Gastrocnemius medialis (tissue), 4 donors: ENCODE measurements around the gene CDH4.

Source experiments
- CTCF ChIP-seq, 5 experiments: fragments of 450-650 bp in 3 of 5; fragments of 200-600 bp in 2 of 5; sonication (generic) in 2 of 5; IDR thresholded peaks in 4 of 5; conservative IDR thresholded peaks in 1 of 5; 1 replicate in 4 of 5; 2 replicates in 1 of 5; pipeline ENCODE4 v1.5.1; 2016 to 2019; ENCODE audit warnings: antibody characterized with exemption in 5 of 5, mild to moderate bottlenecking in 3 of 5, moderate library complexity in 3 of 5
- POLR2A ChIP-seq, 2 donors: fragments of 450-650 bp; IDR thresholded peaks; one replicate each; pipeline ENCODE4 v1.6.1; 2017; ENCODE audit warnings: antibody characterized with exemption in 2 of 2, mild to moderate bottlenecking in 2 of 2, moderate library complexity in 2 of 2

GRCh38 chr20:61559706-61560315, 307.8 kb downstream of the CDH4 start:
- TF ChIP-seq CTCF (IDR thresholded peaks at IDR 0.05 in 4 of 5, conservative IDR thresholded peaks at IDR 0.05 in 1 of 5) (no peak), POLR2A (IDR thresholded peaks at IDR 0.05) (no peak)
